ENCODE data around the gene IMPA2.
A peak's percentile ranks its signal among the peaks of the same experiment; 100 is the strongest.

The IMPA2 gene

GRCh38 chr18:11986061-11986460, 4.8 kb downstream of the IMPA2 start:
- H2AFZ ChIP-seq (ENCODE audit: low read depth, low read length), result no peak overlapping the region
- H3K4me1 ChIP-seq (ENCODE audit: low read length), result peaks cover 12% of the 10 kb centered on the region
- no peak overlapping the region for H3K9ac ChIP-seq (ENCODE audit: low read length)
- no peaks in the 10 kb centered on the region for H3K9me3 ChIP-seq (ENCODE audit: insufficient read depth, low read length)
- TF ChIP-seq CTCF (IDR thresholded peaks at IDR 0.05; ENCODE audit: low read depth, low read length) (no peak), EZH2phosphoT487 (IDR thresholded peaks at IDR 0.05; ENCODE audit: low read depth) (no peak)
- no peaks in the 10 kb centered on the region for H3K27me3 ChIP-seq (ENCODE audit: low read depth, low read length)
- 0 out of 2 replicates have a peak, but pooled peaks cover 4% of the 10 kb centered on the region for H4K20me1 ChIP-seq (ENCODE audit: insufficient read depth, low read length)
- no peak overlapping the region for H3K27ac ChIP-seq (ENCODE audit: low read length)
- H3K36me3 ChIP-seq (replicated peaks; ENCODE audit: low read depth, low read length), result no peaks in the 10 kb centered on the region
- H3K79me2 ChIP-seq (ENCODE audit: low read length), result no peaks in the 10 kb centered on the region; the same call in 1 of the 2 replicates
- no peak overlapping the region for H3K4me3 ChIP-seq (ENCODE audit: low read length)
- no peak overlapping the region for H3K4me2 ChIP-seq (ENCODE audit: low read length)

GRCh38 chr18:11987527-11987926, 6.2 kb downstream of the IMPA2 start:
- no peaks in the 10 kb centered on the region; the same call in 1 of the 2 replicates for H3K79me2 ChIP-seq (ENCODE audit: low read length)
- no peaks in the 10 kb centered on the region for H3K36me3 ChIP-seq (replicated peaks; ENCODE audit: low read depth, low read length)
- H2AFZ ChIP-seq (ENCODE audit: low read depth, low read length), result no peak overlapping the region
- peaks cover 12% of the 10 kb centered on the region for H3K4me1 ChIP-seq (ENCODE audit: low read length)
- H3K27me3 ChIP-seq (ENCODE audit: low read depth, low read length), result no peaks in the 10 kb centered on the region
- H3K27ac ChIP-seq (ENCODE audit: low read length), result no peak overlapping the region
- 0 out of 2 replicates have a peak, but pooled peaks cover 4% of the 10 kb centered on the region for H4K20me1 ChIP-seq (ENCODE audit: insufficient read depth, low read length)
- H3K4me2 ChIP-seq (ENCODE audit: low read length), result no peak overlapping the region
- no peak overlapping the region for H3K9ac ChIP-seq (ENCODE audit: low read length)
- no peak overlapping the region for H3K4me3 ChIP-seq (ENCODE audit: low read length)
- no peaks in the 10 kb centered on the region for H3K9me3 ChIP-seq (ENCODE audit: insufficient read depth, low read length)
- TF ChIP-seq EZH2phosphoT487 (IDR thresholded peaks at IDR 0.05; ENCODE audit: low read depth) (no peak), CTCF (IDR thresholded peaks at IDR 0.05; ENCODE audit: low read depth, low read length) (no peak)

DNA sequence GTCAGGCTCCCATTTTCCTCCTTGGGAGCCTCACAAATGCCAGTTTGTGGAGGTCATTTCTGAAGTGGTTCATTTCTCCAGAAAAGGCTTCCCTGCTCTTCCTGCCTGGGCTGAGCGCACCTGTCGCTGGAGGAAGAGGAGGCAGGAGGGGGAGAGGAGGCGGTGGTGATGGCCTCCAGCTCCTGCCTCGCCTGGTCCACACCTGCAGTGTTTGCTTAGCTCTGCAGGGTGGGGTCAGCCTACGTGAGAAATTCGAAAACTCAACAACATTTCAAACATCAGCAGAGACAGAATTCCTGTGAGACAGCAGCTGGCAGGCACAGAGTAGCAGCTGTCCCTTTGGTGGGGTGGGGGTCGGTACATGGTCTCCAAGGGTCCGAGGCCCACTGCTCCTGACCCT, 7.9 kb downstream of the IMPA2 start:
- Histone ChIP-seq H3K4me2 (ENCODE audit: low read length) (no peak overlapping the region), H3K27ac (ENCODE audit: low read length) (no peak overlapping the region)
- TF ChIP-seq EZH2phosphoT487 (IDR thresholded peaks at IDR 0.05; ENCODE audit: low read depth) (no peak), CTCF (IDR thresholded peaks at IDR 0.05; ENCODE audit: low read depth, low read length) (no peak)

GRCh38 chr18:11989966-11990380, 8.7 kb downstream of the IMPA2 start:
- Histone ChIP-seq H3K9me3 (ENCODE audit: insufficient read depth, low read length) (no peaks in the 10 kb centered on the region), H3K4me1 (ENCODE audit: low read length) (peaks cover 10% of the 10 kb centered on the region), H3K27ac (ENCODE audit: low read length) (no peak overlapping the region), H4K20me1 (ENCODE audit: insufficient read depth, low read length) (no peaks in the 10 kb centered on the region), H2AFZ (ENCODE audit: low read depth, low read length) (no peak overlapping the region), H3K27me3 (ENCODE audit: low read depth, low read length) (no peaks in the 10 kb centered on the region), H3K79me2 (ENCODE audit: low read length) (no peaks in the 10 kb centered on the region), H3K4me3 (ENCODE audit: low read length) (no peak overlapping the region), H3K4me2 (ENCODE audit: low read length) (peak overlapping the region; percentile 45), H3K9ac (ENCODE audit: low read length) (no peak overlapping the region), H3K36me3 (replicated peaks; ENCODE audit: low read depth, low read length) (no peaks in the 10 kb centered on the region)
- no peak for TF ChIP-seq EZH2phosphoT487 (IDR thresholded peaks at IDR 0.05; ENCODE audit: low read depth)
- TF ChIP-seq CTCF (IDR thresholded peaks at IDR 0.05; ENCODE audit: low read depth, low read length), result no peak

More for the DNA sequence above, 7.9 kb downstream of the IMPA2 start:
- Histone ChIP-seq H3K79me2 (ENCODE audit: low read length) (no peaks in the 10 kb centered on the region), H3K4me1 (ENCODE audit: low read length) (peaks cover 10% of the 10 kb centered on the region), H2AFZ (ENCODE audit: low read depth, low read length) (no peak overlapping the region), H3K4me3 (ENCODE audit: low read length) (no peak overlapping the region), H3K9ac (ENCODE audit: low read length) (no peak overlapping the region), H3K9me3 (ENCODE audit: insufficient read depth, low read length) (no peaks in the 10 kb centered on the region), H3K27me3 (ENCODE audit: low read depth, low read length) (no peaks in the 10 kb centered on the region), H4K20me1 (ENCODE audit: insufficient read depth, low read length) (no peaks in the 10 kb centered on the region), H3K36me3 (replicated peaks; ENCODE audit: low read depth, low read length) (no peaks in the 10 kb centered on the region)

Data from OCI-LY3 (cell line).